Retina (tissue), 1 donor: Measurements from ENCODE around the gene CUX1.
"Not testable (repeated sequence)": the region's sequence is repeated elsewhere in the genome, so short reads cannot be mapped to it uniquely, and the experiment has no call there.

Experiments
- DNase-seq: peaks from one replicate; pipeline ENCODE4 v3.0.0-alpha.2; 2016

CUX1 gene

GRCh38 chr7:101817471-101818286, at the start of gene CUX1:
Gene CUX1 (plus strand): TSS chr7:101817626. CDS start chr7:101817640, 14 bp downstream.
- DNase-seq, result peak; percentile 50

- DNase-seq, result no peak
Observed at GRCh38 chr7:101768280-101768679, 49.1 kb upstream of the CUX1 start.

GRCh38 chr7:101770466-101770865, 47.0 kb upstream of the CUX1 start:
- DNase-seq, result no peak

- DNase-seq, result no peak
Observed at GRCh38 chr7:101772508-101773211, 44.8 kb upstream of the CUX1 start.

- no peak for DNase-seq
Observed at GRCh38 chr7:101775181-101775580, 42.2 kb upstream of the CUX1 start.

GRCh38 chr7:101778026-101778580, 39.3 kb upstream of the CUX1 start:
- no peak for DNase-seq

GRCh38 chr7:101779267-101779666, 38.2 kb upstream of the CUX1 start:
- DNase-seq, result no peak

GRCh38 chr7:101780281-101780680, 37.1 kb upstream of the CUX1 start:
- DNase-seq, result no peak

- DNase-seq, result no peak
Observed at GRCh38 chr7:101781439-101781838, 36.0 kb upstream of the CUX1 start.

- no peak for DNase-seq
Observed at GRCh38 chr7:101782476-101782875, 35.0 kb upstream of the CUX1 start.

- DNase-seq, result no peak
Observed at GRCh38 chr7:101782896-101783295, 34.5 kb upstream of the CUX1 start.

- no peak for DNase-seq
Observed at GRCh38 chr7:101783381-101784181, 33.8 kb upstream of the CUX1 start.

GRCh38 chr7:101784292-101785127, 32.9 kb upstream of the CUX1 start:
- peak; percentile 22 for DNase-seq

GRCh38 chr7:101787864-101788263, 29.6 kb upstream of the CUX1 start:
- DNase-seq, result no peak

- DNase-seq, result no peak
Observed at GRCh38 chr7:101788517-101788916, 28.9 kb upstream of the CUX1 start.

- DNase-seq, result no peak
Observed at GRCh38 chr7:101790566-101791293, 26.7 kb upstream of the CUX1 start.

- peak; percentile 10 for DNase-seq
Observed at GRCh38 chr7:101792051-101792681, 25.3 kb upstream of the CUX1 start.

GRCh38 chr7:101792682-101793071, 24.7 kb upstream of the CUX1 start:
- not testable (repeated sequence) for DNase-seq

- no peak for DNase-seq
Observed at GRCh38 chr7:101795461-101795860, 22.0 kb upstream of the CUX1 start.

GRCh38 chr7:101798173-101798572, 19.3 kb upstream of the CUX1 start:
- DNase-seq, result not testable (repeated sequence)
